NCI-H2196 (cell line): ENCODE results near the gene EMP2.
A peak's percentile ranks its signal among the peaks of the same experiment; 100 is the strongest.
"Not testable (repeated sequence)": the region's sequence is repeated elsewhere in the genome, so short reads cannot be mapped to it uniquely, and the experiment has no call there.

Experiments
- DNase-seq: peaks from one replicate; lab custom pipeline; 2025; ENCODE audit not compliant: unreplicated experiment; lab: John Stamatoyannopoulos, UW

EMP2 gene

GRCh38 chr16:10522966-10523365 lies 57.4 kb downstream of the EMP2 start:
- DNase-seq: peak; percentile 29

- DNase-seq: peak; percentile 58
Observed at GRCh38 chr16:10521681-10522274, 58.6 kb downstream of the EMP2 start.

DNA sequence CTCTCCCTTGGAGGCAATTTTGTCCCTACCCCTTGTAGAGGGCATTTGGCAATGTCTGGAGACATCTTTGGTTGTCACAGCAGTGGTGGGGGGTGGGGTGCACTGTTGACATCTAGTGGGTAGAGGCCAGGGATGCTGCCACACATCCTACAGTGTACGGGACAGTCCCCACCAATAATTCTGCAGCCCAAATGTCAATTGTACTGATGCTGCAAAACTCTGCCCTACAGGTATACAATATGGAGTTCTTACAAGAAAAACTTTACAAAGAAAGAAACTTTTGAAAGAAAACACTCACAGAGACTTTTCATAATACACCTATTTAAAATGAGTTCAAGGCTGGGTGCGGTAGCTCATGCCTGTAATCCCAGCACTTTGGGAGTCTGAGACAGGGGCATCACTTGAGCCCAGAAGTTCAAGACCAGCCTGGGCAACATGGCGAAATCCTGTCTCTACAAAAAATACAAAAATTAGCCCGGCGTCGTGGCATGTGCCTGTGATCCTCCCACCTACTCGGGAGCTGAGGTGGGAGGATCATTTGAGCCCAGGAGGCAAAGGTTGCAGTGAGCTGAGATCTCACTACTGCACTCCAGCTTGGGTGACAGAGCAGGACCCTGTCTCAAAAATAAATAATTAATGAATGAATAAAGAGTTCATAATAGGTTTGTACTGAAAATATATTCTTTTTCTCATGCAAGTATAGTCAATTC lies 59.4 kb downstream of the EMP2 start:
- no peak for DNase-seq

DNA sequence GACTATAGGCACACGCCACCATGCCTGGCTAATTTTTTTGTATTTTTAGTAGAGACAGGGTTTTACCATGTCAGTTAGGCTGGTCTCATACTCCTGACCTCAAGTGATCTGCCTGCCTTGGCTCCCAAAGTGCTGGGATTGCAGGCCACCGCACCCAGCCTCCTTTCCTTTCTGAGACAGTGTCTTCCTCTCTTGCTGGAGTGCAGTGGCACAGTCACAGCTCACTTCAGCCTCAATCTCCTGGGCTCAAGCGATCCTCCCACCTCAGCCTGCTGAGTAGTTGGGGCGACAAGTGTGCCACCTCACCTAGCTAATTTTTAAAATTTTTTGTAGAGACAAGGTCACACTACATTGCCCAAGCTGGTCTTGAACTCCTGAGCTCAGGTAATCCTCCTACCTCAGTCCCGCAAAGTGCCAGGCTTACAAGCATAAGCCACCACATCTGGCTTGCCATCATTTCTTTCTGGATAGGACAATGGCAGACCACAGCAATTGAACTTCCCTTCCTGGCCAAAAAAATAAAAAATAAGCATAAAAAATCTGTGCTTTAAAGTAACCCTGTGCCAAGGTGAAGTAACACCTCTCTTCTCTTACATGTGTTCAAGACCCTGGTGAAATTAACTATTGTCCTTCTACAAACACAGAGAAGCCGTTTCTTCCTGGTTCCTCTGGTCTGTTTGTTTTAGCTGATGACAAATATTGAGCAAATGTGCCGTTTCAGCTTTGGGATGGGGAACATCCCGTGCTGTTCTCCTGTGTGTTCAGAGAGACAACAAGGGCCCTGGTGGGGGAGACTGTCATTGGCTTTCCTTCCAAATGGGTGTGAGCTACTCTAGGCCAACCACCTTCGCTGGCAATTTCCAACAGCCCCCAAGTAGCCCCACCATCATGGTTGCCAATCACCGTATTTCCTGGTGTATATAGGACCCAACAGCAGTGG lies 60.2 kb downstream of the EMP2 start:
- DNase-seq: peak; percentile 13

DNA sequence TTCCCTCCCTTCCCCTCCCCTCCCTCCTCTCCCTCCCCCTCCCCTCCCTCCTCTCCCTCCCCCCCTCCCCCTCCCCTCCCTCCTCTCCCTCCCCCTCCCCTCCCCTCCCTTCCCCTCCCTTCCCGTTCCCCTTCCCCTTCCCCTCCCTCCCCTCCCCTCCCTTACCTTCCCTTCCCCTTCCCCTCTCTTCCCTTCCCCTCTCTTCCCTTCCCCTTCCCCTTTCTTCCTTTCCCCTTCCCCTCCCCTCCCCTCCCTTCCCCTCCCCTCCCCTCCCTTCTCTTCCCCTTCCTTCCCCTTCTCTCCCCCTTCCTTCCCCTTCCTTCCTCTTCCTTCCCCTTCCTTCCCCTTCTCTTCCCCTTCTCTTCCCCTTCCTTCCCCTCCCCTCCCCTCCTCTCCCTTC lies 61.1 kb downstream of the EMP2 start:
- no peak for DNase-seq

GRCh38 chr16:10518479-10519041 lies 61.8 kb downstream of the EMP2 start:
- no peak for DNase-seq

DNA sequence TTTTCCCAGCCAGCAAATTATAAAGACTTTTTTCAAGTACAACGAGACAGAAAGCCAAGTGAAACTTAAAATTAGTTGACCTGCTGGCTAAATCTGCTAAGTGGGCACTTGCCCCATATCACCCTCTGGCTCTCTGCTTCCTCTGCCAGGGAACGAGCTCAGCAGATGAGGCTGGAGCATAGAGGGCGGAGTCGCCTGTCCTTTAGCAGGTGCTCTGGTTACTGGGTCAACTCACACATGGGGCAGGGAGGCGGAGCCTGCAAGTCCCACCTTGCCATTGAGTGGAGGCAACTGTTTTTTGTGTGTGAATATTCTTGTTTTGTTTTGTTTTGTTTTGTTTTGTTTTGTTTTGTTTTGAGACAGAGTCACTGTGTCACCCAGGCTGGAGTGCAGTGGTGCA lies 62.5 kb downstream of the EMP2 start:
- peak; percentile 13 for DNase-seq

GRCh38 chr16:10514369-10515055 lies 65.9 kb downstream of the EMP2 start:
- peak; percentile 81 for DNase-seq

DNA sequence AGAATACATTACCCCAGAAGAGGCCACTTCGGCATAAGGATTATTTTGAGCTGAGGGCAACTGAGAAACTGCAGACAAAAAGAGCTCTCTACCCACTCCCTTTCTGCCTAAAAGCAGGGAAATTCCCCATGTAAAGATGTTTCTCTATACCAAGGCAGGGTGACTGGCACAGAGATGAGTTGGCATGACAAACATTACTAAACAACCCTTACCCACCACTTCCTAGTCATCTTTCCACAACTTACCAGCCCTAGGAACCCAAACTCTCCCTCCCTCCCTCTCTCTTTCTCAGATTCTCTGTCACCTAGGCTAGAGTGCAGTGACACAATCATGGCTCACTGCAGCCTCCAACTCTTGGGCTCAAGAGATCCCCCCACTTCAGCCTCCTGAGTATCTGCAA lies 68.6 kb downstream of the EMP2 start:
- no peak for DNase-seq

DNA sequence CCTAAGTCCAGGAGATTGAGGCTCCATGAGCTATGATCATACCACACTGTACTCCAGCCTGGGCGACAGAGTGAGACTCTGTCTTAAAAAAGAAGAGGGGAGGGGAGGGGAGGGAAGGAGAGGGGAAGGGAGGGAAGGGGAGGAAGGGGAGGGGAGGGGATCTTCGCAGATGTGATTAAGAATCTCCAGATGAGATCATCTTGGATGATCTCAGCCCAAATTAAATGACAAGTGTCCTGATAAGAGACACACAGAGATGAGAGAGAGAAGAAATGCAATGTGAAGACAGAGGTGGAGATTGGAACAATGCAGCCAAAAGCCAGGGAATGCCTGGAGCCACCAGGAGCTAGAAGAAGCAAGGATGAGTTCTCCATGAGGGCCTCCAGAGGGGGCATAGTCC lies 70.1 kb downstream of the EMP2 start:
- no peak for DNase-seq

GRCh38 chr16:10509534-10510025 lies 70.8 kb downstream of the EMP2 start:
- DNase-seq: peak; percentile 78

GRCh38 chr16:10505286-10505685 lies 75.1 kb downstream of the EMP2 start:
- DNase-seq: not testable (repeated sequence)

- DNase-seq: no peak
Observed at GRCh38 chr16:10504404-10504885, 76.0 kb downstream of the EMP2 start.

- DNase-seq: no peak
Observed at GRCh38 chr16:10502776-10503175, 77.6 kb downstream of the EMP2 start.

DNA sequence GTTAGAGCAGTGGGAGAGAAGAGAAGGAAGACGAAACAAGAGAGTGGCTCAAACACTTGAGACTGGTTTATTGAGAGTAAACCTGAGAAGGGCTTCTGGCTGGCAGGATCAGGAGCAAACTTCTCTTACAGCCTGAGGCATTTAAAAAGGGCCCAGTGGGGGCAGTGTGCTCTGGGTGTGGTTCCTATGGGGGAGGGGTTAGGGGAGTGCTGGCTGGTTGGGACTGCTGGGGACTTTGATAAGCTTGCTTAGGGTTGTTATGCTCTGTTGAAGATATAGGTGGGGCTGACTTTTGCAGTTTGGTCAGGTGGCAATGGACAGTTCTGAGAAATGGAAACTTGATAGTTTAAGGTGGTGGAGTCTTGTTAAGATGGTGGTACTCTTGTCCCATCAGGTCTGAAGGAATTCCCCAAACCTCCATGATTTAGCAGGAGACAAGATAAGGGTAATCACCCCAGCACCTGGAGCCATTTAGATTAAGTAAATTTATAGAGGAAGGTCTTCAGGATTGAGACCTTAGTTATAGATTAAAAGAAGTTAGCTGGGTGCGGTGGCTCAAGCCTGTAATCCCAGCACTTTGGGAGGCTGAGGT lies 79.3 kb downstream of the EMP2 start:
- no peak for DNase-seq

- no peak for DNase-seq
Observed at GRCh38 chr16:10500582-10500981, 79.8 kb downstream of the EMP2 start.

DNA sequence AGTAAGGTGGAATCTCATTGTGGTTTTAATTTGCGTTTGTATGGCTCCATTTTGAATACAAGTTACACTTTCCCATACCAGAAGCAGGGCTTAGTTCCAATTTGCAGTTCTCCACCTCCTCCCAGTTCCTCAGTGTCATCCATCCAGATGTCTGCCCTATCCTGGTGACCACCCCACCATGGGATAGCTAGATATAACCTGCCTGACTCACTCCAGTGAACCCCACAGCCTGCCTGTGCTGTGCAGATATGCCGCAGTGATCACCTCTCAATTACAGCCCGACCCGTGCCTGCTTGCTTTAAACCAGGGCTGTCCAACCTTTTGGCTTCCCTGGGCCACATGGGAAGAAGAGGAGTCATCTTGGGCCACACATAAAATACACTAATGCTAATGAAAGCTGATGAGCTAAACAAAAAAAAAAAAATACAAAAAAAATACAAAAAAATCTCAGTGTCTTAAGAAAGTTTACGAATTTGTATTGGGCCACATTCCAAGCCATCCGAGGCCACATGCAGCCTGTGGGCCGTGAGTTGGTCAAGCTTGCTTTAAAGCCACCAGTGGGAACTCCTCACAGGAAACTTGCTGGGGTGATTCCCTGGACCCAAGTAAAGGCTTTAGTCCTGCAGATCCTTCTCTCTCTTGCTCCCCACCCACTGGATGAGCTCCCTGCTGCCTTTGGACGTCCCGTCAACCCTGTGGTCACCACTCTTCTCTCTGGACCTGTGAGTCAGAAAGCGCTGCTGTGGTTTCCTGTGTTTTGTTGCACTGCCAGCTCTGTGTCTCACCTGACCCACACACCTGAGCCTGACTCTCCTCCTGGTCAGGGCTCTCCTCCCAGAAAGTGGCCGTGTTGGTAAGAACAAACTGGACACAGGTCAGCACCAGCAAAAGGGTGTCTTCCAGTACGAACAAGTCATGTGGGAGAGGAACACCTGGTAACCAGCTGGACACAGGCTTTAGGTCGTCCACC lies 83.0 kb downstream of the EMP2 start:
- DNase-seq: no peak

DNA sequence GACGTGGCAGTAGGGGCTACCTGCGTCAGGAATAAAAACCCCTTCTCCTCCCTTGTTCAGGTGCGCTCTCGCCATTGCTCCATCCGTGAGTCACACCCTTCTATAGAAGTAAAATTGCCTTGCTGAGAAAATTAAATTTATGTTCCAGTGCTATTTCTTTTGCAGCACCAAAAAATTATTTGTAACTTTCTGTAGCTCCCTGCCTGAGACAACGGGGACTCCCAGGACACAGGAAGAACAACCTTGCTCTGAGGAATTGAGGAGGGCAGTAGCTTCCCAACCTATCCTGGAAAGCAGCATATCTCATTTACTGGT lies 85.4 kb downstream of the EMP2 start:
- no peak for DNase-seq

DNA sequence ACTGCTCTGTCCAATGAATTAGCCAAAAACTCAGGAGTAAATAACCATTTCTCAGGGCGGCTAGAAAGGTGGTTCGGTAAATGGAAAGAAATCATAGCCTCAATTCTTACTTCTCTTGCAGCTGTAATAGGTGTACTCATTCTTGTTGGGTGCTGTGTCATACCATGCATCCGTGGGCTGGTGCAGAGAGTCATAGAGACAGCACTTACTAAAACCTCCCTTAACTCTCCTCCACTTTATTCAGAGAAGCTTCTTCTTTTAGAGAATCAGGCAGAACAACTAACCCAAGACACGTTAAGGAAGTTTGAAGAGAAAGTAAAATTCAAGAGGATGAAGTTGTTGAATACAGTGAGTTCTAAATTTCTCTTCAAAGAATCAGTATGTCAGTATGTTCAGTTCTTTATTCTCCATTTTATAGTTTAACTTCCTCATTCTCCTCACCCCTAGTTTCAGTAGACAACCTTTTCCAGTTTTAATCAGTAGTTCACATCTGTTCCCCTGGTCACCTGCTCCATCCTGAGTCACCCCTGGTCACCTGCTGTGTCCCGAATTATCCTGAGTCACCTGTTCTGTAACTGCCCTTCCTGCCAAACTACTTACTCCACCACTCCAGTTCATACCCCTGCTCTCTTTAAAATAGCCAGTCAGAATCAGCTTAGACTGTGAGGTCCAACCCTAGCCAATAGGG lies 85.9 kb downstream of the EMP2 start:
- no peak for DNase-seq
